Measurements from ENCODE around the gene FEM1B.

DNA sequence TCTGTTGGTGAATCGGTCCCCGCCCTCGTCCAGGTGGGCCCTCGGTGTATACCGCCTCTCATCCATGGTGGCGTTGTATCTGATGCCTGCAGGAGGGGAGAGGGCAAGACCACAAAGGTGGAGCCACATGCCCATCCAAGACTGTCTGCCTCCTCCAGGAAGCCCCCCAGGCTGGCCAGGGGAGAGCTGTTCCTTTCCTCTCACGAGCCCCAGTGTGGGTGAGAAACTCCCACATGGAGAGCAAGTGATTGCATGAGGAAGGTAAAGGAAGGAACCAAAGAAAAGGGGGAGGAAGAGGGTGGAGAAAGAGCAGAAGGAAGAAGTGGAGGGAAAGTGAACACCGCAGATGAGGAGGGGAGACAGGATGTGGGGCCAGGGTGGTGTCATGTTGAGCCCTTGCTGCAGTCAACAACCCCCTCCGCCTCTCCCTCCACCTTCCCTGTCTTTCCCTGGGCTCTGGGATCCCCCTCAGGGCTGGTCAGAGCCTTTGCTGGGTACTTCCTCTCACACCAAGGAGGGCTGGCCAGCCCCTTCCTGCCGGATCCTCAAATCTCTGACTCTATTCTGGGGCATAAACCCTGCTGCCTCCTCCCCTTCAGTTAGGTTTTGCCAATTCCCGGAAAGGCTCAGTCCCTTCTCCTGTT lies 49.3 kb downstream of the FEM1B start:
- TF ChIP-seq GATA3 (IDR thresholded peaks at IDR 0.05; ENCODE audit: low read depth, low read length) (no peak), GATA2 (IDR thresholded peaks at IDR 0.05; ENCODE audit: low read depth, low read length) (no peak)
